AG10803 (cell line): ENCODE data around the gene CSH1.

ENCODE experiments used
- DNase-seq: peaks from one replicate; pipeline ENCODE4 v3.0.0; 2010; ENCODE audit warnings: low read depth
- H3K4me3 ChIP-seq: 2 replicates; pipeline ENCODE4 v1.5.1; 2011; ENCODE audit warnings: mild to moderate bottlenecking, low read length, control low read depth
- TF ChIP-seq, protein P1 (sequence below): conservative IDR thresholded peaks from 2 replicates; pipeline ENCODE4 v1.5.1; 2011; ENCODE audit warnings: mild to moderate bottlenecking, low read length, control low read depth, inconsistent platforms

The CSH1 gene

DNA sequence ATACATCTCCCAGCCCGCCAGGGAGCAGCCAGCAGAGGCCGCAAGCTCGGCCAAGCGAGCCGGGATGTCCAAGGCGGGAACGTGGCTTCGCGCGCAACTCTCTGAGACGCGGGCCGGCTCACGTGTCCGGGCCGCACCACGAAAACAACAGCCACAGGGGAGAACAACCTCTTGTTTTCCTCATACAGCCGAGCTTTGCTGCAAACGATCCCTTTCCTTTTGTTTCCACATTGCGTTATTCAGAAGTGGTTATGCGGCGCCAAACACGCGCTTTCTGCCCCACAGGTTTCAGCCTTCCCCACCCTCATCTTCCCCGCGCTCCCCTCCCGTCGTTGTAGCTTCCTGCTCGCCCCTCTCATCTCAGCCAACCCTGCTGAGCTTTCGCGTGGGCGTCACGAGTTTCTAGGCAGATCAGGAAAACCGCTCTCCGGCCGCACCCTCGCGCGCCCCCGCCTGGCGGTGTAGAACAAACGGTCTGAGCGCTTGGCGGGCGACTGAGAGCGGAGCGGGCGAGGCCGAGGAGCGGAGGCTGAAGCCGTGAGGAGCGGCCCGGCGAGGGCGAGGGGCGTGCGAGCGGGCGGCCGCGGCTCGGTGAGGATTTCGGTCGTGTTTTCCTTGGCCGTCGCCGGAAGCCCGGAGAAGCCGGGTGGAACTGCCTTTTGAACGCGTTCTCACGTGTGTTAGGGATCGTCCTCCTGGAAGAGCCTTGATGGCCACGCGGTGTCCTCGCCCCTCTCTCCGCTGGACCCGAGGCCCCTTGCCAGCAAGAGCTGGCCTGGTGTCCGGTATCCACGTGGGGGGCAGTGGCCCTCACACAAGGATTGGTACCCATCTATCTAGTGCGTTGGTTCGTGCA lies 47.3 kb downstream of the CSH1 start:
- DNase-seq: peak; percentile 89
- TF ChIP-seq, protein P1, sequence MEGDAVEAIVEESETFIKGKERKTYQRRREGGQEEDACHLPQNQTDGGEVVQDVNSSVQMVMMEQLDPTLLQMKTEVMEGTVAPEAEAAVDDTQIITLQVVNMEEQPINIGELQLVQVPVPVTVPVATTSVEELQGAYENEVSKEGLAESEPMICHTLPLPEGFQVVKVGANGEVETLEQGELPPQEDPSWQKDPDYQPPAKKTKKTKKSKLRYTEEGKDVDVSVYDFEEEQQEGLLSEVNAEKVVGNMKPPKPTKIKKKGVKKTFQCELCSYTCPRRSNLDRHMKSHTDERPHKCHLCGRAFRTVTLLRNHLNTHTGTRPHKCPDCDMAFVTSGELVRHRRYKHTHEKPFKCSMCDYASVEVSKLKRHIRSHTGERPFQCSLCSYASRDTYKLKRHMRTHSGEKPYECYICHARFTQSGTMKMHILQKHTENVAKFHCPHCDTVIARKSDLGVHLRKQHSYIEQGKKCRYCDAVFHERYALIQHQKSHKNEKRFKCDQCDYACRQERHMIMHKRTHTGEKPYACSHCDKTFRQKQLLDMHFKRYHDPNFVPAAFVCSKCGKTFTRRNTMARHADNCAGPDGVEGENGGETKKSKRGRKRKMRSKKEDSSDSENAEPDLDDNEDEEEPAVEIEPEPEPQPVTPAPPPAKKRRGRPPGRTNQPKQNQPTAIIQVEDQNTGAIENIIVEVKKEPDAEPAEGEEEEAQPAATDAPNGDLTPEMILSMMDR: peak; percentile 48
- H3K4me3 ChIP-seq: peak overlapping the region; percentile 54

DNA sequence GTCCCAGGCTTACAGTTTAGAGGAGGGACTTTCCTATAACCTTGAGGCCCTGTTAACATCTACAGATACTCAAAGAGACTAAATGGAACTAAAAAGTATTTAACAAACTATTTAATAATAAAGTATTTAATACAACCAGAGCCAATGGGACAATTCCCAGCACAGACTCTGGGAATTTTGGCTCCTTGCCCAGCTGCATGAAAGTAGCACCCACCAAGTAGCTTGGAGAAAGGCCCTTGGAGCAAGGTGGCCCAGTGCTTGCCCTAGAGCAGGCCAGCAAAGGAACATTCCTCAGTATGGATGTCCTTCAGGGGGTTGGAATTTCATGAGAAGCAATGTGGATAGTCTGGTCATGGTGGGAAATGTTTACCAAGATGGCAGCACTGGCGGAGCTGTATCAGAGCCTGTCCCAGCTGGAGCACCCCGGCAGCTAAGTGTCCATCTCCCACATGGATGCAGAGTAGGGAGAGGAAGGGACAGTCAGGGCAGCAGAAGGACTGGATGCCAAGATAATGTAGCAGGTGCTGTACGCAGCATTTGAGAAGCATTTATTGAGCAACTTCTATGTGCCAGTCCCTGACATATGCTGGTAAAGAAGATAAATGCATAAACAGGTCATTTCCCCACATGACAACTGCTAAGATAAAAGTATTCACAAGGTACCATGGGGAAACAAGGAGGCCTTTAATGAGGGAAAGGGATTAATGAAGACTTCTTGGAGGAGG lies 48.7 kb downstream of the CSH1 start:
- no peak for DNase-seq
- TF ChIP-seq, protein P1: no peak
- no peak overlapping the region for H3K4me3 ChIP-seq

DNA sequence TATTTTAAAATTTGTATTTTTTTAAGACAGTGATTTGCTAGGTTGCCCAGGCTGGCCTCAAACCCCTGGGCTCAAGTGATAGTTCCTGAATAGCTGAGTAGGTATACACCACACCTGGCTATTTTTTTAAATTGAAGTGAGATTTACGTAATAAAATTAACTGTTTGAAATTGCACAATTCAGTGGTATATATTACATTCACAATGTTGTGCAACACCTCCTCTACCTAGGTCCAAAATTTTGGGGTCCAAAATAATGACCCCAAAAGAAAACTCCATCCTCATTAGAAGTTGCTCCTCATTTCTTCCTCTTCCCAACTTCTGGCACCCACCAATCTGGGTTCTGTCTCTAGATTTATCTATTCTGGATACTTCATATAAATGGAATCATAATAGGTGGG lies 50.9 kb downstream of the CSH1 start:
- TF ChIP-seq, protein P1: no peak
- no peak for DNase-seq
- H3K4me3 ChIP-seq: no peak overlapping the region
